ENCODE data around the gene DCBLD1.

- TF ChIP-seq POLR2AphosphoS5 (IDR thresholded peaks at IDR 0.05; ENCODE audit: low read depth, low read length), result no peak
- no peak for TF ChIP-seq POLR2A (IDR thresholded peaks at IDR 0.05; ENCODE audit: low read depth, low read length)
- TF ChIP-seq TAF1 (IDR thresholded peaks at IDR 0.05; ENCODE audit: low read depth, low read length), result no peak
Observed at GRCh38 chr6:117595099-117595923, 112.8 kb downstream of the DCBLD1 start.

Data from GM12891 (cell line).